Effector memory CD8-positive, alpha-beta T cell (primary cell): ENCODE data around the gene FAM171A2.
A peak's percentile ranks its signal among the peaks of the same experiment; 100 is the strongest.
"Not testable (repeated sequence)": the region's sequence is repeated elsewhere in the genome, so short reads cannot be mapped to it uniquely, and the experiment has no call there.

ENCODE experiments used
- ATAC-seq: fragments of 150-1000 bp; cut with Tn5 transposase; replicated peaks from 2 replicates; pipeline ENCODE4 v1.10.0; 2021; ENCODE audit warnings: mild to moderate bottlenecking, moderate library complexity
- DNase-seq, 3 experiments: peaks; one replicate each; pipeline ENCODE4 v3.0.0; 2021
- H3K27ac Mint-ChIP-seq, 2 donors: one replicate each; pipeline ENCODE4 v1.8.0; 2022; ENCODE audit warnings: mild to moderate bottlenecking in 2 of 2, mixed read lengths in 2 of 2, moderate library complexity in 2 of 2
- H3K27me3 Mint-ChIP-seq, 2 donors: one replicate each; pipeline ENCODE4 v1.8.0; 2022; ENCODE audit warnings: mixed read lengths in 2 of 2
- H3K36me3 Mint-ChIP-seq: one replicate; pipeline ENCODE4 v1.8.0; 2022; ENCODE audit warnings: mild to moderate bottlenecking, moderate library complexity, mixed read lengths; ENCODE audit not compliant: insufficient read depth
- H3K4me1 Mint-ChIP-seq, 2 donors: one replicate each; pipeline ENCODE4 v1.8.0; 2022; ENCODE audit warnings: low read depth in 2 of 2, mixed read lengths in 2 of 2
- H3K4me3 Mint-ChIP-seq, 2 donors: one replicate each; pipeline ENCODE4 v1.8.0; 2022; ENCODE audit warnings: mild to moderate bottlenecking in 2 of 2, mixed read lengths in 2 of 2, moderate library complexity in 2 of 2
- H3K9me3 Mint-ChIP-seq, 2 donors: one replicate each; pipeline ENCODE4 v1.8.0; 2022; ENCODE audit warnings: mixed read lengths in 2 of 2

FAM171A2 gene

GRCh38 chr17:44343510-44344209 is 20.0 kb downstream of the FAM171A2 start:
- H3K4me1 Mint-ChIP-seq, result peaks cover 27 to 28% of the 10 kb centered on the region in 2 donors
- no peaks in the 10 kb centered on the region for H3K9me3 Mint-ChIP-seq
- no peak overlapping the region for H3K4me3 Mint-ChIP-seq

GRCh38 chr17:44340553-44340952 is 23.1 kb downstream of the FAM171A2 start:
- Mint-ChIP-seq H3K4me1 (peaks cover 17% of the 10 kb centered on the region in 2 donors), H3K27me3 (peaks cover 35 to 47% of the 10 kb centered on the region in 2 donors)
- not testable (repeated sequence) for H3K9me3 Mint-ChIP-seq, H3K4me3 Mint-ChIP-seq, H3K36me3 Mint-ChIP-seq, ATAC-seq, H3K27ac Mint-ChIP-seq, DNase-seq

More at GRCh38 chr17:44343510-44344209, 20.0 kb downstream of the FAM171A2 start:
- Mint-ChIP-seq H3K36me3 (peaks cover 6% of the 10 kb centered on the region), H3K27me3 (peaks cover 22 to 36% of the 10 kb centered on the region in 2 donors), H3K27ac (no peak overlapping the region)
- ATAC-seq (no peak), DNase-seq (no peak)

GRCh38 chr17:44338702-44339101 is 25.0 kb downstream of the FAM171A2 start:
- DNase-seq (no peak), ATAC-seq (peak; percentile 63)
- peaks cover 2% of the 10 kb centered on the region for H3K36me3 Mint-ChIP-seq
- H3K27ac Mint-ChIP-seq, result no peak overlapping the region
- peaks cover under 1 to 4% of the 10 kb centered on the region in 2 donors for H3K4me1 Mint-ChIP-seq
- peaks cover 35 to 42% of the 10 kb centered on the region in 2 donors for H3K27me3 Mint-ChIP-seq
- no peaks in the 10 kb centered on the region for H3K9me3 Mint-ChIP-seq
- no peak overlapping the region for H3K4me3 Mint-ChIP-seq

- DNase-seq (no peak), ATAC-seq (no peak)
- peaks cover 4 to 8% of the 10 kb centered on the region in 2 donors for H3K4me1 Mint-ChIP-seq
- peaks cover 15 to 24% of the 10 kb centered on the region in 2 donors for H3K27me3 Mint-ChIP-seq
- H3K9me3 Mint-ChIP-seq, result no peaks in the 10 kb centered on the region
- H3K27ac Mint-ChIP-seq, result no peak overlapping the region
- no peak overlapping the region for H3K4me3 Mint-ChIP-seq
- no peaks in the 10 kb centered on the region for H3K36me3 Mint-ChIP-seq
Observed at GRCh38 chr17:44335968-44336367, 27.7 kb downstream of the FAM171A2 start.

GRCh38 chr17:44335564-44335963 is 28.1 kb downstream of the FAM171A2 start:
- Mint-ChIP-seq H3K27ac (no peak overlapping the region), H3K4me1 (peaks cover 4 to 8% of the 10 kb centered on the region in 2 donors), H3K27me3 (peaks cover 14 to 21% of the 10 kb centered on the region in 2 donors), H3K36me3 (no peaks in the 10 kb centered on the region), H3K4me3 (no peak overlapping the region), H3K9me3 (no peaks in the 10 kb centered on the region)
- no peak for DNase-seq
- no peak for ATAC-seq

- H3K27me3 Mint-ChIP-seq, result peaks cover 14 to 15% of the 10 kb centered on the region in 2 donors
- H3K4me1 Mint-ChIP-seq, result peaks cover 4 to 8% of the 10 kb centered on the region in 2 donors
- H3K9me3 Mint-ChIP-seq, result no peaks in the 10 kb centered on the region
- H3K4me3 Mint-ChIP-seq, result no peak overlapping the region
- DNase-seq, result no peak
- H3K27ac Mint-ChIP-seq, result no peak overlapping the region
- no peaks in the 10 kb centered on the region for H3K36me3 Mint-ChIP-seq
- ATAC-seq, result no peak
Observed at GRCh38 chr17:44334727-44335126, 28.9 kb downstream of the FAM171A2 start.

GRCh38 chr17:44334315-44334714 is 29.3 kb downstream of the FAM171A2 start:
- no peak overlapping the region for H3K27ac Mint-ChIP-seq
- no peaks in the 10 kb centered on the region for H3K36me3 Mint-ChIP-seq

GRCh38 chr17:44333371-44333770 is 30.3 kb downstream of the FAM171A2 start:
- ATAC-seq (no peak), DNase-seq (no peak)
- Mint-ChIP-seq H3K27me3 (peaks cover 8 to 11% of the 10 kb centered on the region in 2 donors), H3K27ac (no peak overlapping the region), H3K4me3 (no peak overlapping the region), H3K4me1 (peaks cover 4% of the 10 kb centered on the region in 2 donors), H3K9me3 (no peaks in the 10 kb centered on the region), H3K36me3 (no peaks in the 10 kb centered on the region)

More at GRCh38 chr17:44334315-44334714, 29.3 kb downstream of the FAM171A2 start:
- Mint-ChIP-seq H3K4me3 (no peak overlapping the region), H3K27me3 (peaks cover 14 to 15% of the 10 kb centered on the region in 2 donors), H3K9me3 (no peaks in the 10 kb centered on the region), H3K4me1 (peaks cover 4 to 8% of the 10 kb centered on the region in 2 donors)
- no peak for DNase-seq
- no peak for ATAC-seq

- Mint-ChIP-seq H3K9me3 (no peaks in the 10 kb centered on the region), H3K27ac (no peak overlapping the region), H3K27me3 (no peaks in the 10 kb centered on the region), H3K4me1 (peaks cover 8% of the 10 kb centered on the region in 2 donors), H3K4me3 (no peak overlapping the region), H3K36me3 (peaks cover 4% of the 10 kb centered on the region)
- DNase-seq (peak; percentile 77 to 78 (median 77)), ATAC-seq (peak; percentile 28)
Observed at GRCh38 chr17:44331249-44331760, 32.3 kb downstream of the FAM171A2 start.

GRCh38 chr17:44330263-44330662 is 33.4 kb downstream of the FAM171A2 start:
- peaks cover 14% of the 10 kb centered on the region in 2 donors for H3K4me1 Mint-ChIP-seq
- not testable (repeated sequence) for H3K27me3 Mint-ChIP-seq, H3K27ac Mint-ChIP-seq, H3K9me3 Mint-ChIP-seq, DNase-seq, H3K4me3 Mint-ChIP-seq, ATAC-seq
- H3K36me3 Mint-ChIP-seq, result peaks cover 15% of the 10 kb centered on the region

GRCh38 chr17:44329516-44329915 is 34.1 kb downstream of the FAM171A2 start:
- H3K27ac Mint-ChIP-seq, H3K27me3 Mint-ChIP-seq, DNase-seq, H3K4me3 Mint-ChIP-seq, ATAC-seq, H3K9me3 Mint-ChIP-seq: not testable (repeated sequence)
- H3K36me3 Mint-ChIP-seq, result peaks cover 20% of the 10 kb centered on the region
- H3K4me1 Mint-ChIP-seq, result peaks cover 17% of the 10 kb centered on the region in 2 donors

- peaks cover 18 to 21% of the 10 kb centered on the region in 2 donors for H3K4me1 Mint-ChIP-seq
Observed at GRCh38 chr17:44327715-44328449, 35.8 kb downstream of the FAM171A2 start.

GRCh38 chr17:44326861-44327444 is 36.7 kb downstream of the FAM171A2 start:
- Mint-ChIP-seq H3K4me1 (peaks cover 22 to 25% of the 10 kb centered on the region in 2 donors), H3K36me3 (peaks cover 28% of the 10 kb centered on the region), H3K27ac (peak overlapping the region; percentile 90 to 94), H3K9me3 (no peaks in the 10 kb centered on the region), H3K27me3 (no peaks in the 10 kb centered on the region), H3K4me3 (peak overlapping the region; percentile 90 to 96)
- peak; percentile 91 for DNase-seq
- peak; percentile 75 for ATAC-seq

More at GRCh38 chr17:44327715-44328449, 35.8 kb downstream of the FAM171A2 start:
- peaks cover 26% of the 10 kb centered on the region for H3K36me3 Mint-ChIP-seq
- no peaks in the 10 kb centered on the region for H3K27me3 Mint-ChIP-seq
- ATAC-seq, result no peak
- peak overlapping the region in 1 of 2 donors; percentile 19 for H3K4me3 Mint-ChIP-seq
- DNase-seq, result no peak
- no peaks in the 10 kb centered on the region for H3K9me3 Mint-ChIP-seq
- H3K27ac Mint-ChIP-seq, result no peak overlapping the region
